OCI-LY3 (cell line): Measurements from ENCODE around the gene RCCD1.

ENCODE experiments used
- H2AFZ ChIP-seq: fragments of 200-600, 300-600 bp; shearing (Covaris generic); 2 replicates; pipeline ENCODE4 v1.6.0; 2014; ENCODE audit warnings: antibody characterized with exemption, low read depth, low read length
- H3K27ac ChIP-seq: fragments of 200-600, 300-600 bp; sonication (generic); 2 replicates; pipeline ENCODE4 v1.5.1; 2014; ENCODE audit warnings: mild to moderate bottlenecking, low read length, moderate library complexity, mixed read lengths
- H3K27me3 ChIP-seq: fragments of 200-600, 300-600 bp; sonication (generic); 2 replicates; pipeline ENCODE4 v1.6.1; 2014; ENCODE audit warnings: low read depth, low read length, mixed read lengths
- H3K36me3 ChIP-seq: fragments of 200-600, 300-600 bp; sonication (generic); replicated peaks from 2 replicates; pipeline ENCODE3; 2014; ENCODE audit warnings: low read depth, low read length, mixed read lengths
- H3K4me1 ChIP-seq: fragments of 300-600, 200-600 bp; sonication (generic); 2 replicates; pipeline ENCODE4 v1.6.1; 2014; ENCODE audit warnings: low read length, mixed read lengths
- H3K4me2 ChIP-seq: fragments of 200-600, 300-600 bp; sonication (generic); 2 replicates; pipeline ENCODE4 v1.6.1; 2014; ENCODE audit warnings: low read length, mixed read lengths
- H3K4me3 ChIP-seq: fragments of 300-600, 200-600 bp; sonication (generic); 2 replicates; pipeline ENCODE4 v1.5.1; 2014; ENCODE audit warnings: antibody characterized with exemption, mild to moderate bottlenecking, low read length, moderate library complexity
- H3K79me2 ChIP-seq: fragments of 300-600, 200-600 bp; shearing (Covaris generic); 2 replicates; pipeline ENCODE4 v1.6.1; 2014; ENCODE audit warnings: mild to moderate bottlenecking, low read length, mixed read lengths
- H3K9ac ChIP-seq: fragments of 300-600, 200-600 bp; shearing (Covaris generic); 2 replicates; pipeline ENCODE4 v1.6.0; 2014; ENCODE audit warnings: mild to moderate bottlenecking, low read length, moderate library complexity
- H3K9me3 ChIP-seq: fragments of 200-600, 300-600 bp; shearing (Covaris generic); 2 replicates; pipeline ENCODE4 v1.6.1; 2014; ENCODE audit warnings: low read length, mixed read lengths; ENCODE audit not compliant: insufficient read depth
- H4K20me1 ChIP-seq: fragments of 200-600, 300-600 bp; sonication (generic); 2 replicates; pipeline ENCODE4 v1.6.1; 2016; ENCODE audit warnings: low read length, mixed read lengths; ENCODE audit not compliant: insufficient read depth
- CTCF ChIP-seq: fragments of 200-600, 300-600 bp; sonication (generic); IDR thresholded peaks from 2 replicates; pipeline ENCODE4 v1.5.1; 2014; ENCODE audit warnings: antibody characterized with exemption, low read length, low read depth
- EZH2phosphoT487 ChIP-seq: fragments of 200-600 bp; shearing (Covaris generic); IDR thresholded peaks from 2 replicates; pipeline ENCODE4 v1.6.1; 2018; ENCODE audit warnings: antibody characterized with exemption, mixed run types, low read depth

RCCD1 gene

DNA sequence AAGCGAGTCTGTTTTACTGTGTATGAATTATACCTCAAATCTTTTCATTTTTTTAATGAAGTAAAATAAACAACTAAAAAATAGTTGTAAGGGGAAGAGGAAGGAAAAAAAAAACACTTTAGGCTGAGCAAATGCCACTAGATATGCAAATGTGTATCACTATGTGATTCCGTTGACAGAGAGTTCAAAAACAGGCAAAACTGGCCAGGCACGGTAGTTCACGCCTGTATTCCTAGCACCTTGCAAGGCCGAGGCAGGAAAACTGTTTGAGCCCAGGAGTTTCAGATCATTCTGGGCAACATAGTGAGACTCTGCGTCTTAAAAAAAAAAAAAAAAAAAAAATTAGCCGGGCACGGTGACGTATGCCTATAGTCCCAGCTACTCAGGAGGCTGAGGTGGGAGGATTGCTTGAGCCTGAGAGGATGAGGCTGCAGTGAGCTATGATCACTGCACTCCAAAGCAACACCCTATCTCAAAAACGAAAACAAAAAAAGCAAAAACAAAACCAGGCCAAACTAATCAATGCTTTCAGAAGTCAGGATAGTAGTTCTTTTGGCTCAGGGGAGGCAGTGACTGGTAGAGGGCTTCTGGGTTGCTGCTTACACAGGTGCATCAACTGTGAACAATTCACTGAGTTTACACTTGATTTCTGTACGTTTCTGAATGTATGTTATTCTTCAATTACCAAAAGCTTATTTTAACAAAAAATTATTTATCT lies 32.3 kb downstream of the RCCD1 start:
- H3K4me1 ChIP-seq, result peaks cover 67% of the 10 kb centered on the region
- no peak overlapping the region for H3K27ac ChIP-seq
- H3K27me3 ChIP-seq, result no peaks in the 10 kb centered on the region
- no peaks in the 10 kb centered on the region for H3K9me3 ChIP-seq
- H3K4me2 ChIP-seq, result peak overlapping the region; percentile 72; the same call in 1 of the 2 replicates
- H3K79me2 ChIP-seq, result peaks cover 95% of the 10 kb centered on the region
- TF ChIP-seq EZH2phosphoT487 (no peak), CTCF (no peak)
- H3K9ac ChIP-seq, result no peak overlapping the region
- no peak overlapping the region for H2AFZ ChIP-seq
- H3K4me3 ChIP-seq, result no peak overlapping the region
- peaks cover 37% of the 10 kb centered on the region for H3K36me3 ChIP-seq
- H4K20me1 ChIP-seq, result peaks cover 64% of the 10 kb centered on the region

DNA sequence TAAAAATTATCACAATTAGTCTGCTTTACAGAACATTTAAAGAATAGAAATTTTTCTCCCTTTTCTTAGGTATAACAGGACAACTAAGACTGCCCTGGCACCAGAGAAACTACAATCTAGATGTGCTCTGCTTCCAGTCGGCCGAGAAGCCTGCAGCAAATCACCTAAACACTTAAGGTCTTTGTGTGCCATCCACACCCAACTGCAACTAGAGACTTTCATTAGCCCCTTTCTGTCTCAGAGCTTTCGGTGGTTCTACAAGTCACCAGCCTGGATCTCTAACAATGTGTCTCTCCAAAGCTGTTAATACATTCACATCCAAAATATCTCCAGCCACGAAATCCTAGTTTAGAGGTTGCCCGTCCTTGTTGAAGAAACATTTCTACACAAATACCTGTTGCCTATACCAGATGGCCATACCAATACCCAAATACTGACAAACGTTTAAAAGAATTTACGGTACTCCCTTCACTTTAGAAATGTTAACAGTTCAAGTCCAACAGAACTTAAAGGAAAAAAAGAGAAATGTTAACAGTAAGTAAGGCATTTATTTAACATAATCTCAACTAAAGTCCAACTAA lies 33.0 kb downstream of the RCCD1 start:
- Histone ChIP-seq H3K27me3 (no peaks in the 10 kb centered on the region), H3K27ac (no peak overlapping the region), H3K4me2 (peak overlapping the region; percentile 72), H3K4me3 (no peak overlapping the region), H3K9ac (no peak overlapping the region), H2AFZ (no peak overlapping the region), H3K9me3 (no peaks in the 10 kb centered on the region), H3K79me2 (peaks cover 97% of the 10 kb centered on the region), H3K36me3 (peaks cover 30% of the 10 kb centered on the region), H4K20me1 (peaks cover 65% of the 10 kb centered on the region), H3K4me1 (peaks cover 64% of the 10 kb centered on the region)
- TF ChIP-seq CTCF, result no peak
- no peak for TF ChIP-seq EZH2phosphoT487

GRCh38 chr15:90988296-90988695 lies 33.6 kb downstream of the RCCD1 start:
- Histone ChIP-seq H3K9ac (peak overlapping the region; percentile 13; the same call in 1 of the 2 replicates), H2AFZ (no peak overlapping the region), H3K4me1 (peaks cover 60% of the 10 kb centered on the region), H3K79me2 (peaks cover 98% of the 10 kb centered on the region), H3K4me3 (peak overlapping the region; percentile 45), H4K20me1 (peaks cover 67% of the 10 kb centered on the region), H3K27me3 (no peaks in the 10 kb centered on the region), H3K9me3 (no peaks in the 10 kb centered on the region), H3K4me2 (peak overlapping the region; percentile 72), H3K36me3 (peaks cover 23% of the 10 kb centered on the region), H3K27ac (peak overlapping the region; percentile 48; the same call in 1 of the 2 replicates)
- TF ChIP-seq EZH2phosphoT487 (no peak), CTCF (no peak)

GRCh38 chr15:90989040-90989768 lies 34.5 kb downstream of the RCCD1 start:
- Histone ChIP-seq H3K4me2 (peak overlapping the region; percentile 72), H3K9ac (0 out of 2 replicates have a peak overlapping the region, but pooled peaks have one; percentile 9), H3K27ac (peak overlapping the region; percentile 48)

More at GRCh38 chr15:90989040-90989768, 34.5 kb downstream of the RCCD1 start:
- TF ChIP-seq CTCF, result no peak
- no peak for TF ChIP-seq EZH2phosphoT487
- Histone ChIP-seq H2AFZ (no peak overlapping the region), H3K27me3 (no peaks in the 10 kb centered on the region), H3K9me3 (no peaks in the 10 kb centered on the region), H3K36me3 (peaks cover 16% of the 10 kb centered on the region), H3K4me3 (peak overlapping the region; percentile 45), H3K4me1 (peaks cover 51% of the 10 kb centered on the region), H4K20me1 (peaks cover 66% of the 10 kb centered on the region), H3K79me2 (peaks cover 99% of the 10 kb centered on the region)
